T-helper 1 cell treated with Interleukin-12 subunit alpha and Interleukin-12 subunit beta and Interleukin-4 antibody, amounts not matched to agents 30 μg/mL and 1 μg/mL, for 36 hours (primary cell): ENCODE measurements around the gene TPPP2.
"Not testable (repeated sequence)": the region's sequence is repeated elsewhere in the genome, so short reads cannot be mapped to it uniquely, and the experiment has no call there.

Experiments
- H3K27ac Mint-ChIP-seq: one replicate; pipeline ENCODE4 v1.8.0; 2021; ENCODE audit warnings: mild to moderate bottlenecking, mixed read lengths
- H3K27me3 Mint-ChIP-seq: one replicate; pipeline ENCODE4 v1.8.0; 2021; ENCODE audit warnings: low read depth, mixed read lengths
- H3K36me3 Mint-ChIP-seq: one replicate; pipeline ENCODE4 v1.8.0; 2021; ENCODE audit warnings: low read depth, mixed read lengths
- H3K4me1 Mint-ChIP-seq: one replicate; pipeline ENCODE4 v1.8.0; 2021; ENCODE audit warnings: low read depth, mixed read lengths
- H3K4me3 Mint-ChIP-seq: one replicate; pipeline ENCODE4 v1.8.0; 2021; ENCODE audit warnings: mild to moderate bottlenecking, moderate library complexity, mixed read lengths
- H3K9me3 Mint-ChIP-seq: one replicate; pipeline ENCODE4 v1.8.0; 2021; ENCODE audit warnings: mixed read lengths

Gene TPPP2

DNA sequence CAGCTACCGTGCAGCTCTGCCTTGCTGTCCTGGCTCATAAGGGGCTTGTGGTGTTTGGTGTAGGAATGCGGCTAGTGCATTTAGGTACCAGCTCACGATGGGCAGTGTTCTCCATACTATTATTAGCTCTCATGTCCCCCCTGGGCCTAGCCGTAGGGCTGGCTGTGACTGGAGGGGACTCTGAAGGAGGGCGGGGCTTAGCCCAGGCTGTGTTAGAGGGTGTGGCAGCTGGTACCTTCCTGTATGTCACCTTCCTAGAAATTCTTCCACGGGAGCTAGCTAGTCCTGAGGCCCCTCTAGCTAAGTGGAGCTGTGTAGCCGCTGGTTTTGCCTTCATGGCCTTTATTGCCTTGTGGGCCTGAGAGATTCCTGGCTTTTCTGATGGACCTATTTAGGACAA is 28.8 kb upstream of the TPPP2 start:
- Mint-ChIP-seq H3K36me3 (peaks cover 9% of the 10 kb centered on the region), H3K27me3 (no peaks in the 10 kb centered on the region), H3K4me3 (no peak overlapping the region), H3K27ac (no peak overlapping the region), H3K4me1 (no peaks in the 10 kb centered on the region), H3K9me3 (no peaks in the 10 kb centered on the region)

DNA sequence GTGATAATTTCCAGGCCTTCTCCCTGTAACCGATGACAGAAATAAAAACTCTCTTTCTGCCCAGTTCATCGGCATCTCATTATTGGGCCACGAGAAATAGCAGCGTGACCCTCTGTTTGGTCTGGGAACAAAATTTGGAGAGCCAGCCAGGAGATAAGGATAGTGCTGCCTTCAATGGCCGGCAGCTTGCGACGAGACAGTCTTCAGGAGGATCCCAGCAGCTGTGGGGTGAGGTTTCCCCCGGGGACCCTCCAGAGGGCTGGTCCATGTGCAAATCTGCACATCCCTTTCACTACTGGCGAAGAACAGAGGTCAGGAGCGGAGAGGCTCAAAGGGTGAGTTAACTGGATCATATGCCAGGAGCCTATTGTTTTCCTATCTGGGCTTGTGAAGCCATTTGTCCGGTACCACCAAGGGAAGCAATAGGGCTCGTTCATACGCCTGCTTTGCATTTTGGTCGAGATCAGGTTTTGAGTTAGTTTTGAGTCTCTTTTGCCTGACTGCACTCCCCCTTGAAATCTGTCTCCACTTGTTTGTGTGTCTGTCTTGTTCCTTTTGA is 26.1 kb upstream of the TPPP2 start:
- Mint-ChIP-seq H3K27ac (no peak overlapping the region), H3K9me3 (no peaks in the 10 kb centered on the region), H3K36me3 (no peaks in the 10 kb centered on the region), H3K4me3 (no peak overlapping the region), H3K27me3 (no peaks in the 10 kb centered on the region), H3K4me1 (no peaks in the 10 kb centered on the region)

DNA sequence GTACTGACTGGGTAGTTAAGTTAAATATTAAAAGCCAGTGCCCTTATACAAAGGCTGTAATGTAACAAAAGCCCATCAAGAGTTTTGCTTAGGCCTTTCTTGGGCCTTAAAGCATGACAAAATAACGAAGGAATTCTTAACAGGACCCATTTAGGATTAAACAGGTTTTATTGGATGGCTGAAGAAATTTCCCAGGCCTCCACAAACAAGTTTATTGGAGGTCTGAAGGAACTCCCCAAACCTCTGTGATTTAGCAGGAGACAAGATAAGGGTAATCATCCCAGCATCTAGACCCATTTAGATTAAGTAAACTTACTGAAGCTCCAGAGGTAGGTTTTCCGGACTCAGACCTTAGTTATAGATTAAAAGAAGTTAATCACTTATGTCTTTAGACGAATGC is 20.3 kb upstream of the TPPP2 start:
- not testable (repeated sequence) for H3K27ac Mint-ChIP-seq, H3K36me3 Mint-ChIP-seq, H3K9me3 Mint-ChIP-seq, H3K4me3 Mint-ChIP-seq, H3K4me1 Mint-ChIP-seq
- peaks cover 29% of the 10 kb centered on the region for H3K27me3 Mint-ChIP-seq

DNA sequence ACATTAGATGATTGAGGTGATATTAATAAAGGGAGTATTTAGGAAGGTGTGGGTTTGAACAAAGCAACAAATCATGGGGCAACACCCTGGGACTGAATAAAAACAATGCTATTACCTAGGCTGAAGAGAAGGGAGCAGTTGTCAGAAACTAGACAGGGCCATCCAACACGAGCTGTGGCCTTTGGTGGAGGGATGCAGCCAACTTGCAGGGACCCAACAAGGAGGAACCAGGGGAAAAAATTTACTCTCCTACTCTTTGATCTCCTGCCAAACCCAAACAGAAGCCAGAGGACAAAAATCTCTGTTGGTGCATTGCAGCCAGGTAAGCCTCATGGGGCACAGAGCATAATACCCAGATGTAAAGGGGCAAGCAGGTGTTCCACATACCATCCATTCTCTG is 18.9 kb upstream of the TPPP2 start:
- peaks cover 2% of the 10 kb centered on the region for H3K4me1 Mint-ChIP-seq
- H3K4me3 Mint-ChIP-seq: no peak overlapping the region
- H3K9me3 Mint-ChIP-seq: no peaks in the 10 kb centered on the region
- no peak overlapping the region for H3K27ac Mint-ChIP-seq
- H3K27me3 Mint-ChIP-seq: peaks cover 30% of the 10 kb centered on the region
- no peaks in the 10 kb centered on the region for H3K36me3 Mint-ChIP-seq

DNA sequence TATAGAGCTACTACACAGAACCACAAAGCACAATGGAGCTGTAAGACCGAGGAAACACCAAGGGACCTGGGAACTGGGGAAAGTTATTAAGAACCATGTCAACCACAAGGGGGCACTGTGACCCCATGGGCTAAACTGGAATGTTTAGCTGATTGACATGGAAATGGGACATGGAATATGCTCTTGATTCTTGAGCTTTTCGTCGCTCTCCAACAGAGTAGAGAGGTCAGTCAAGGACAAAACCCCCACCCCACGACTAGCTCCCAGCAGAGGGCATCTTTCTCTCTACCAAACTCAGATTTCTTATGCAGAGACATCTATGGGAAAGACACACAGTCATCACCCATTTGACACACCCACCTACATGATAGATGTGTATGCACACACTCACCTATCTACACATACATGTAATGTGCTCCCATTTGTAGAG is 15.2 kb upstream of the TPPP2 start:
- Mint-ChIP-seq H3K36me3 (no peaks in the 10 kb centered on the region), H3K27me3 (peaks cover 30% of the 10 kb centered on the region), H3K4me3 (no peak overlapping the region), H3K27ac (no peak overlapping the region), H3K9me3 (no peaks in the 10 kb centered on the region), H3K4me1 (peaks cover 2% of the 10 kb centered on the region)

DNA sequence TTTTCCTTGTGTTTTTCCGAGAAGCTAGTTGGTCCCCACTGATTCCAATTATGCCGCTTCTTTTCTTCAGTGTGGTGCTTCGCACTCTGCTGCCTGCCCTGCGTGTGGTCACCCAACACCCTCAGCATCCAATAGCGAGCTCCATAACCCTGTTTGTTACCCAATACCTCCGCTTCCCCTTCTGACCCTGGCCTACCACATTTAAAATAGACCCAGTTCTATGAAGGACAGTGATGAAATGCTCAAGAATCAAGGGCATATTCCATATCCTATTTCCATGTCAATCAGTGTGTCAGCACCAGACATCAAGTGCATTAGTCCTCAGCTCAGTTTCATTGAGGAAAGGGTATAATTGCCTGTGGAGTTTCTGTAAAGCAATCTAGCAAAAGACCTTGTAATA is 14.7 kb upstream of the TPPP2 start:
- peaks cover 30% of the 10 kb centered on the region for H3K27me3 Mint-ChIP-seq
- no peak overlapping the region for H3K4me3 Mint-ChIP-seq
- H3K36me3 Mint-ChIP-seq: no peaks in the 10 kb centered on the region
- H3K4me1 Mint-ChIP-seq: peaks cover 2% of the 10 kb centered on the region
- H3K27ac Mint-ChIP-seq: no peak overlapping the region
- no peaks in the 10 kb centered on the region for H3K9me3 Mint-ChIP-seq

GRCh38 chr14:21016413-21017190 is 13.4 kb upstream of the TPPP2 start:
- peaks cover 27% of the 10 kb centered on the region for H3K27me3 Mint-ChIP-seq
- no peak overlapping the region for H3K27ac Mint-ChIP-seq
- no peak overlapping the region for H3K4me3 Mint-ChIP-seq
- no peaks in the 10 kb centered on the region for H3K9me3 Mint-ChIP-seq
- peaks cover 2% of the 10 kb centered on the region for H3K4me1 Mint-ChIP-seq
- no peaks in the 10 kb centered on the region for H3K36me3 Mint-ChIP-seq

- H3K27me3 Mint-ChIP-seq: peaks cover 28% of the 10 kb centered on the region
- peaks cover 2% of the 10 kb centered on the region for H3K4me1 Mint-ChIP-seq
- no peaks in the 10 kb centered on the region for H3K9me3 Mint-ChIP-seq
- no peaks in the 10 kb centered on the region for H3K36me3 Mint-ChIP-seq
- no peak overlapping the region for H3K4me3 Mint-ChIP-seq
- H3K27ac Mint-ChIP-seq: no peak overlapping the region
These were observed 12.3 kb upstream of the TPPP2 start for GRCh38 chr14:21017528-21018245.

- Mint-ChIP-seq H3K36me3 (no peaks in the 10 kb centered on the region), H3K4me3 (no peak overlapping the region), H3K9me3 (no peaks in the 10 kb centered on the region), H3K4me1 (peaks cover 2% of the 10 kb centered on the region), H3K27me3 (peaks cover 28% of the 10 kb centered on the region), H3K27ac (no peak overlapping the region)
These were observed 11.7 kb upstream of the TPPP2 start for GRCh38 chr14:21018286-21018685.

GRCh38 chr14:21018781-21019180 is 11.2 kb upstream of the TPPP2 start:
- Mint-ChIP-seq H3K9me3 (no peaks in the 10 kb centered on the region), H3K27ac (no peak overlapping the region), H3K4me1 (peaks cover 2% of the 10 kb centered on the region), H3K4me3 (no peak overlapping the region), H3K27me3 (peaks cover 33% of the 10 kb centered on the region), H3K36me3 (no peaks in the 10 kb centered on the region)

GRCh38 chr14:21019366-21019765 is 10.7 kb upstream of the TPPP2 start:
- Mint-ChIP-seq H3K4me1 (peaks cover 7% of the 10 kb centered on the region), H3K27me3 (peaks cover 35% of the 10 kb centered on the region), H3K36me3 (no peaks in the 10 kb centered on the region), H3K4me3 (no peak overlapping the region), H3K9me3 (no peaks in the 10 kb centered on the region), H3K27ac (no peak overlapping the region)

GRCh38 chr14:21020977-21021545 is 9.0 kb upstream of the TPPP2 start:
- H3K36me3 Mint-ChIP-seq: no peaks in the 10 kb centered on the region
- no peak overlapping the region for H3K4me3 Mint-ChIP-seq
- H3K27me3 Mint-ChIP-seq: peaks cover 32% of the 10 kb centered on the region
- no peaks in the 10 kb centered on the region for H3K9me3 Mint-ChIP-seq
- H3K27ac Mint-ChIP-seq: no peak overlapping the region
- H3K4me1 Mint-ChIP-seq: peaks cover 7% of the 10 kb centered on the region

GRCh38 chr14:21022686-21023085 is 7.3 kb upstream of the TPPP2 start:
- Mint-ChIP-seq H3K27ac (no peak overlapping the region), H3K4me1 (peaks cover 7% of the 10 kb centered on the region), H3K9me3 (no peaks in the 10 kb centered on the region), H3K27me3 (peaks cover 44% of the 10 kb centered on the region), H3K4me3 (peak overlapping the region; percentile 1), H3K36me3 (no peaks in the 10 kb centered on the region)

GRCh38 chr14:21023174-21023573 is 6.8 kb upstream of the TPPP2 start:
- Mint-ChIP-seq H3K4me1 (peaks cover 7% of the 10 kb centered on the region), H3K4me3 (no peak overlapping the region), H3K36me3 (no peaks in the 10 kb centered on the region), H3K9me3 (no peaks in the 10 kb centered on the region), H3K27ac (no peak overlapping the region), H3K27me3 (peaks cover 44% of the 10 kb centered on the region)
